ENCODE measurements around the gene SMYD3.
A peak's percentile ranks its signal among the peaks of the same experiment; 100 is the strongest.

SMYD3 gene

DNA sequence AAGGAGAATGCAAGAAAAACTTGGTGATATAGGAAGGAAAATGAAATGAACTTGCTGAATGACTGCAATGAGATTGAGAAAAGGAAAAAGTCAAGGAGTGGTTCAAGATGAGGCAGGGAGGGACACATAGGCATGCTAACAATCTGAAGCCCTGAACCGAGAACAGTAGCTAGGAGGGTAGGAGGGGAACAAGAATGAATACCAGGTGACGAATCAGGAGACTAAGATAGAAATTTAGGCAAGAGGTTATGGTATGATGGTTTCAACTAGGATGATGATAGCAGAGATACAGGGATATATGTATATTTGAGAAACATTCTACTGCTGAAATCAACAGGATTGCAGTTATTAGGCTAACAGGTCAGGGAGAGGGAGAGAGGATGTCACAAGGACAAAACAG lies 44.1 kb downstream of the SMYD3 start:
- Histone ChIP-seq H3F3A (ENCODE audit: low read depth) (0 out of 2 replicates have a peak, but pooled peaks cover 2% of the 10 kb centered on the region), H3K79me2 (ENCODE audit: insufficient read depth, low read length) (peaks cover 46% of the 10 kb centered on the region), H3K9me3 (ENCODE audit: insufficient read depth, low read depth, low read length) (no peaks in the 10 kb centered on the region), H4K20me1 (ENCODE audit: insufficient read depth, low read length, poor library complexity, severe bottlenecking) (no peaks in the 10 kb centered on the region), H3K9me2 (replicated peaks; ENCODE audit: low read depth, low read length) (no peaks in the 10 kb centered on the region), H3K36me3 (ENCODE audit: insufficient read depth, low read length) (no peaks in the 10 kb centered on the region), H3K4me3 (ENCODE audit: low read length, poor library complexity, severe bottlenecking) (no peak overlapping the region), H3K27me3 (ENCODE audit: insufficient read depth, low read length, poor library complexity, severe bottlenecking) (no peaks in the 10 kb centered on the region), H2AFZ (ENCODE audit: low read length) (no peak overlapping the region), H3K9ac (ENCODE audit: low read depth, low read length, poor library complexity, severe bottlenecking) (no peak overlapping the region), H3K4me1 (ENCODE audit: insufficient read depth, low read length, poor library complexity, severe bottlenecking) (peaks cover 24% of the 10 kb centered on the region), H3K4me2 (ENCODE audit: low read depth, low read length, poor library complexity, severe bottlenecking) (no peak overlapping the region)
- no peak for TF ChIP-seq EZH2phosphoT487 (IDR thresholded peaks at IDR 0.05; ENCODE audit: borderline replicate concordance)
- TF ChIP-seq, protein P1, sequence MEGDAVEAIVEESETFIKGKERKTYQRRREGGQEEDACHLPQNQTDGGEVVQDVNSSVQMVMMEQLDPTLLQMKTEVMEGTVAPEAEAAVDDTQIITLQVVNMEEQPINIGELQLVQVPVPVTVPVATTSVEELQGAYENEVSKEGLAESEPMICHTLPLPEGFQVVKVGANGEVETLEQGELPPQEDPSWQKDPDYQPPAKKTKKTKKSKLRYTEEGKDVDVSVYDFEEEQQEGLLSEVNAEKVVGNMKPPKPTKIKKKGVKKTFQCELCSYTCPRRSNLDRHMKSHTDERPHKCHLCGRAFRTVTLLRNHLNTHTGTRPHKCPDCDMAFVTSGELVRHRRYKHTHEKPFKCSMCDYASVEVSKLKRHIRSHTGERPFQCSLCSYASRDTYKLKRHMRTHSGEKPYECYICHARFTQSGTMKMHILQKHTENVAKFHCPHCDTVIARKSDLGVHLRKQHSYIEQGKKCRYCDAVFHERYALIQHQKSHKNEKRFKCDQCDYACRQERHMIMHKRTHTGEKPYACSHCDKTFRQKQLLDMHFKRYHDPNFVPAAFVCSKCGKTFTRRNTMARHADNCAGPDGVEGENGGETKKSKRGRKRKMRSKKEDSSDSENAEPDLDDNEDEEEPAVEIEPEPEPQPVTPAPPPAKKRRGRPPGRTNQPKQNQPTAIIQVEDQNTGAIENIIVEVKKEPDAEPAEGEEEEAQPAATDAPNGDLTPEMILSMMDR (conservative IDR thresholded peaks at IDR 0.05; ENCODE audit: low read length): no peak

DNA sequence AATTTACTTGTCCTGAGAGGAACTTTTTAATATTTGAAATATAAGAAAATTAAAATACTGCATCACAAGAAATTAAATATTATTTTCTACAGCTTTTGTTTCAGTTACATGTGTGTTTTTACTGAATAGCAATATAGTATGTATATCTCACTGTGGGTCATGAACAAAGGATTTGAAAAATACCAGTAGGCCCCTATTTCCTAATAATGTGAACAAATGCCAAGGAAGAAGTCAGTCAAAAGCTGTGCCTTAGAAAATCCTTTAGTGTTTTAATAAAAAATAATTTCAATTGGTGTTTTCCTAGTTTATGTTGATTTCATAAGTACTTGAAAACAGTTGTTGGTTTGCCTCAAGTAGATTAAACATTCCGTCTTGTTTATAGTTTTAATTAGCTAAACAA lies 46.7 kb downstream of the SMYD3 start:
- H3K4me1 ChIP-seq (ENCODE audit: insufficient read depth, low read length, poor library complexity, severe bottlenecking): peaks cover 45% of the 10 kb centered on the region
- no peak overlapping the region for H3K4me3 ChIP-seq (ENCODE audit: low read length, poor library complexity, severe bottlenecking)
- H4K20me1 ChIP-seq (ENCODE audit: insufficient read depth, low read length, poor library complexity, severe bottlenecking): no peaks in the 10 kb centered on the region
- H3K36me3 ChIP-seq (ENCODE audit: insufficient read depth, low read length): no peaks in the 10 kb centered on the region
- H3F3A ChIP-seq (ENCODE audit: low read depth): 0 out of 2 replicates have a peak, but pooled peaks cover 3% of the 10 kb centered on the region
- H3K79me2 ChIP-seq (ENCODE audit: insufficient read depth, low read length): peaks cover 56% of the 10 kb centered on the region
- H3K9ac ChIP-seq (ENCODE audit: low read depth, low read length, poor library complexity, severe bottlenecking): peak overlapping the region; percentile 23
- H3K9me2 ChIP-seq (replicated peaks; ENCODE audit: low read depth, low read length): no peaks in the 10 kb centered on the region
- H3K27me3 ChIP-seq (ENCODE audit: insufficient read depth, low read length, poor library complexity, severe bottlenecking): no peaks in the 10 kb centered on the region
- no peak overlapping the region for H2AFZ ChIP-seq (ENCODE audit: low read length)
- TF ChIP-seq, protein P1 (conservative IDR thresholded peaks at IDR 0.05; ENCODE audit: low read length): no peak
- no peak for TF ChIP-seq EZH2phosphoT487 (IDR thresholded peaks at IDR 0.05; ENCODE audit: borderline replicate concordance)
- H3K4me2 ChIP-seq (ENCODE audit: low read depth, low read length, poor library complexity, severe bottlenecking): peak overlapping the region; percentile 14
- H3K9me3 ChIP-seq (ENCODE audit: insufficient read depth, low read depth, low read length): no peaks in the 10 kb centered on the region

DNA sequence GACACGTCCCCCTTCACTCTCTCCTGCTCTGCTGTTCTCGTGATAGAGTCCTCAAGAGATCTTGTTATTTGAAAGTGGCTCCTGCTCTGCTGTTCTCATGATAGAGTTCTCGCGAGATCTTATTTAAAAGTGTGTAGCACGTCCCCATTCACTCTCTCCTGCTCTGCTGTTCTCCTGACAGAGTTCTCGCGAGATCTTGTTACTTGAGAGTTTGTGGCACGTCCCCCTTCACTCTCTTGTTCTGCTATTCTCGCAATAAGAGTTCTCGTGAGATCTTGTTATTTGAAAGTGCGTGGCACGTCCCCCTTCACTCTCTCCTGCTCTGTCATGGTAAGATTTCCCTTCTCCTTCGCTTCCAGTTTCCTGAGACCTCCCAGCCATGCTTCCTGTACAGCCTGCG lies 47.9 kb downstream of the SMYD3 start:
- no peaks in the 10 kb centered on the region for H3K36me3 ChIP-seq (ENCODE audit: insufficient read depth, low read length)
- TF ChIP-seq EZH2phosphoT487 (IDR thresholded peaks at IDR 0.05; ENCODE audit: borderline replicate concordance): no peak
- TF ChIP-seq, protein P1 (conservative IDR thresholded peaks at IDR 0.05; ENCODE audit: low read length): no peak
- H3K4me1 ChIP-seq (ENCODE audit: insufficient read depth, low read length, poor library complexity, severe bottlenecking): peaks cover 57% of the 10 kb centered on the region
- H2AFZ ChIP-seq (ENCODE audit: low read length): no peak overlapping the region
- no peaks in the 10 kb centered on the region for H4K20me1 ChIP-seq (ENCODE audit: insufficient read depth, low read length, poor library complexity, severe bottlenecking)
- H3K27me3 ChIP-seq (ENCODE audit: insufficient read depth, low read length, poor library complexity, severe bottlenecking): no peaks in the 10 kb centered on the region
- H3K79me2 ChIP-seq (ENCODE audit: insufficient read depth, low read length): peaks cover 52% of the 10 kb centered on the region
- H3F3A ChIP-seq (ENCODE audit: low read depth): 0 out of 2 replicates have a peak, but pooled peaks cover 3% of the 10 kb centered on the region
- H3K4me3 ChIP-seq (ENCODE audit: low read length, poor library complexity, severe bottlenecking): no peak overlapping the region
- H3K9me3 ChIP-seq (ENCODE audit: insufficient read depth, low read depth, low read length): no peaks in the 10 kb centered on the region
- H3K9ac ChIP-seq (ENCODE audit: low read depth, low read length, poor library complexity, severe bottlenecking): no peak overlapping the region
- H3K9me2 ChIP-seq (replicated peaks; ENCODE audit: low read depth, low read length): no peaks in the 10 kb centered on the region
- peak overlapping the region; percentile 14 for H3K4me2 ChIP-seq (ENCODE audit: low read depth, low read length, poor library complexity, severe bottlenecking)

Measured in Loucy (cell line).